EL (cell line): Measurements from ENCODE around the gene GATD1.

Experiments used
- DNase-seq: peaks from one replicate; pipeline ENCODE4 v3.0.0-alpha.2; 2016

Gene GATD1

DNA sequence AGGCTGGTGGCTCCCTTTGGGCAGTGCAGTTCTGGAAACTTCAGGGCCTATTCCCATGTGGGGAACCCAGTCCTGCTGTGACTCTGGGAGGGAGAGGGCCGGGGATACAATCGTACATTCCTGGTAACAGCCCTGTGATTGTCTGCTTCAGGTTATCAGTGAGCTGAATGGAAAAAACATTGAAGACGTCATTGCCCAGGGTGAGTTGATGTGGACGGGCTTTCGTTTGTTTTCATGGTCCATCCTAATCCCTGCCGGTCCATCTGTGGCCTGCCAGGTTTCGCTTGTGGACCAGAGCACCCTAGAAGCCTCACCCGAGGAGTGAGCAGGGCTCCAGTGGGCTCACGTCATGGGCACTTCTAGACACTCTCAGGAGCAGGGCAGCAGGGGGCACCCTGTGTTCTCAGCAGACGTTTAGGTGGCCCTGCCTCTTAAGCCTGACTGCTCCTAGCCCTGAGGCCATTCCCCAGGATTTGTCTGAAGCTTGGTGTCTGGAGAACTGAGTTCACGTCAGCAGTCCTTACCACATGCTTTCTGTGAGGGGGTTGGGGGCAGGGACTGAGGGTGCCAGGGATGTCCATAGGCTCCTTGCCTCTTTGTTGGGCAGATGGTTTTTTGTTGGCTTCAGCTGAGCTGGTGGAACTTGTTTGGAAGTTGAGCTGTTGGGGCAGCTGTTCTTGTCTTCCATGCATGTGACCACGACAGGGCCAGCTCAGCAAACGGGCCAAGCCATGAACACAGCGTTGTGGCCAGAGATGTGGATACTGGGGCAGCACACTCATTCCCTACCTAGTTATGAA, 34.4 kb upstream of the GATD1 start:
- peak; percentile 42 for DNase-seq

DNA sequence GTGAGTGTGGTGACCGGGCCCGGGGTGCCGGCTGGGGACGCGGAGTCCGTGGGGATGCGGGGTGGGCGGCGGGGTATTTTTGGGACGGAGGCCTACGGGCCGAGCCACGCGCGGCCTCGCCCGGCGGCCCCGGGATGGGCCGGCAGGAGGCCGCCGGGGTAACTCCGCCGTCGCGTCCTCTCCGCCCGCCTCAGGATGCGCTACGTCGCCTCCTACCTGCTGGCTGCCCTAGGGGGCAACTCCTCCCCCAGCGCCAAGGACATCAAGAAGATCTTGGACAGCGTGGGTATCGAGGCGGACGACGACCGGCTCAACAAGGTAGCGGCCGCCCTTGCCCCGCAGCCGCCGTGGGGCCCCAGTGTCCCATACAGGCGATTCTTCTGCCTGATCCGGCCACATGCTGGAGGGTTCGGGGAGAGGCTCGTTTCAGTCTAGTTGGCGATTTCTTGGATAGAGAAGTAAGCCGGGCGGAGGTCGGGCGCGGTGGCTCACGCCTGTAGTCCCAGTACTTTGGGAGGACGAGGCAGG, 32.8 kb upstream of the GATD1 start:
- no peak for DNase-seq

GRCh38 chr11:809287-810039, 32.2 kb upstream of the GATD1 start, which contains the start of gene RPLP2:
TSS of gene RPLP2 (plus strand) at chr11:809967. CDS start at chr11:810235, 268 bp downstream.
- DNase-seq, result peak; percentile 97

GRCh38 chr11:808427-809286, 31.4 kb upstream of the GATD1 start:
- DNase-seq, result no peak

DNA sequence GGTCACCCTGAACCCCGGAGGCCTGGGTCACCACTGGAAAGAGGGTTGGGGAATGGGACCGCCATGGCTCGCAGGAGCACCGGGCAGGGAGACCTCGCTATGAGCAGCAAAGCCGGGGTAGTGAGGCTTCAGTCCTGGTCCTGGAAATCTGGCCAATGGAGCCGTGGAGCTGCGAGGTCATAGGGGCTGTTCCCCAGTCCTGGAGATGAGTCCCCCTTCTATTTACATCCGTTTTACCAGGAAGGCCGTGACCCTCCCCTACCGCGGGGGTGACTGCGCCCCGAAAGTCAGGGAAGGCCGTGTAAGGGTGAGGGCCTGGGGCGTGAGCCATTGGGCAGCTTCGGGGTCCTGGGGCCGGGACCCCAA, 27.3 kb upstream of the GATD1 start:
- DNase-seq, result no peak

DNA sequence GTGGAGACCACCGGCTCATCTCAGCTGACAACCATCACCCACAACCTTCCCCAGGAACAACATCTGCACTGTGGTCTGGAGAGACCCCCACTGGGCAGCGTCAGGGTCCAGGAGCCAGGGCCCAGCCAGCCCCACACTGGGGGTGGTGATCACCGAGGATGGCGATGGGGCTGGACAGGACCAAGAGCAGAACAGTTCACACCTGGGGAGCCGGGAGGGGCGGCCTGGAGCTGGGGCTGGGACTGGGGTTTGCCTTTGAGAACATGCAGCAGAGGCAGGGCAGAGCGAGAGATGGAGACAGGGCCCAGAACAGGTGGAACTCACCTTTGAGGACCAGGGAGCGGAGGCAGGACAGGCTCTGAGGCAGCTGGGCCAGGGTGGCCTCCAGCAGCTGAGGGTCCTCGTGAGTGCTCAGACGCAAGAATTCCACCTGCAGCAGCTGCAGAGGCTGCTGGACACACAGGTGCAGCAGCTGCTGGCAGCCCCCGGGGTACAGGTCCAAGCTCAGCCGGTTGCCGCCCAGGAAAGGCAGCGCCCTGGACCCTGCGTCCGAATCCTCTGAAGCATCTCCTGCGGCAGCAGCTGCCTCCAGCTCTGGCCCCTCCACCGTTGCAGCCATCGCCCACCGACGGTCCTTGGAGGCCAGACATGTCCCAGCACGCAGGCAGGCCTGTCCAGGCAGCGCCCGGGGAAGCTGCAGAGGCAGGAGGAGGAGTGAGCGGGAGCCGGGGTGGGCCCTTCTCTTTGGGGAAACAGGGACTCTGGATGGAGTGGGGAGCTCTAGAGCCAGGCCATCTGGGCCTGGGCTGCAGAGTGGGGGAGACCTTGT, 26.7 kb upstream of the GATD1 start:
- no peak for DNase-seq

- DNase-seq, result no peak
Measured at GRCh38 chr11:803467-803742, 26.1 kb upstream of the GATD1 start.

GRCh38 chr11:802693-803466, 25.6 kb upstream of the GATD1 start:
- no peak for DNase-seq

DNA sequence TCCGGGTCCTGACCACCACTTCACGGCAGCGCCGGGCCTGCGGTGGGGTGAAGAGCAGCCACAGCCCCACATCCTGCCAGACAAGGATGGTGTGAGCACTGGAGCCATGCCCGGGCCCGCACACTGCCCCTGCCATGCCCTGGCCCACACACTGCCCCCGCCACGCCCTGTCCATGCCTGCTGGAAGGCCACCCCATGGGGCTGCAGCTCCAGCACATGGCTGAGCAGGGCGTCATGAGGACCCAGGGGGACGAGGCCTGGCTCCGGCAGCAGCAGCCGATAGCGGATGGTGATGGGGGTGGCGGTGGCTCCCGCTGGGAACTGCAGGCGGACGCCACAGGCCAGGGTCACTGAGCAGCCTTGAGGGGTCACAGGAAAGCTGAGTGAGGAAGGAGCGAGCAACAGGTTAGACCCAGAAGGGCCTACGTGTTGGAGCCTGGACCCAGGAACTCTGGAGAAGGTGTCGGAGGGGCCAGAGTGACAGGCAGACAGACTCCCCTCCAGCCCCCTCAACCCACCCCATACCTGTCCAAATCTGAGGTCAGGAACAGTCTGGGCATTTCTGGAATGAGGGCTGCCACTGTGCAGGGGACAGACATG, 24.8 kb upstream of the GATD1 start:
- no peak for DNase-seq

GRCh38 chr11:801097-801780, 24.0 kb upstream of the GATD1 start:
- no peak for DNase-seq

DNA sequence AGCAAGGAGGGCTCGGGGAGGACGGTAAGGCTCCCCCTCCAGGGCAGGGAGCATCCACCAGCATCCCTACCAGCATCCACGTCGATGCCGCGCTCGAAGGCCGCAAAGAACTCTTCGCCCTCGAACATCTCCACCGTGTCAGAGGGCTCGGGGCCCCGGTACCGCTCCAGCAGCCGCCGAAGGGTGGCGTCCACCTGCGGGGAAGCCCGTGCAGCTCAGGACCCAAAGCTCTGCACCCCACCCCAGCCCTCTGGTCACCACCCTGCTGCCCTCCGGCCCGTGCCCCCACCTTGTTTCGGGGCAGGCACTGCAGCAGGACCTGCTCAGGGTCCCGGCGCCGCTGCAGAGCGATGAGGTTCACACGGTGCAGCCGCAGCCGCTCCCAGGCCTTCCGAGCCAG, 23.2 kb upstream of the GATD1 start:
- DNase-seq, result no peak

GRCh38 chr11:799641-800316, 22.5 kb upstream of the GATD1 start:
- DNase-seq, result no peak

DNA sequence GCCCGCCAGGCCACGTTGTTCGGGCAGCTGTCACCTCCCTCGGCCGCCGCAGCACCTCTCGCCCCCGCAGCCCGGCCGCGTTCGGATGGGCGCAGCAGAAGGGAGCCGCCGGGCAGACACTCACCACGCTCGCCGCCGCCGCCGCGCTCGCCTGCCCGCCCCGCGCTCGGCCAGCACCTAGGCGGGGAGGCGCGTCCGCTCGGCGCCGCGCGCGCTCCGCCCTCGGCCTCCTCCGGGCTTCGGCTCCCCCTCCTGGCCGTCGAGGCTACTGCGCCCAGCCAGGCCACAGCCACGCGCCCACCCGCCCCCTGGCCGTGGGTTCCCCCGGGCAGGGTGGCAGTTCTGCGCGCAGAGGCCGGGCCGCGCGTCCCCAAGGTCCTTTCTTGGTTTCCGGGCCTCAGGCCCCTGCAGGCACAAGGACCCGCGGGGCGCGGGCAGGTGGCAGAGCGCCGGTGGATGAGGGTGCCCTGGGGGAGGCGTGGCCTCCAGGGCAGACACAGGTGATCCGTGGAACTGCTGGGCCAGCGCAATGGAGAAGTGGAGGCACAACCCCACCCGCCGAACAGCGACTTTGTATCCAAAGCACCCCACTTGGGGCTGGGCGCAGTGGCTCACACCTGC, 20.9 kb upstream of the GATD1 start, which contains the start of gene SLC25A22:
SLC25A22 (minus strand) TSS at position 189 of the 621 bp plus-strand sequence. CDS start 3,275 bp downstream, outside the sequence.
- DNase-seq, result peak; percentile 80

DNA sequence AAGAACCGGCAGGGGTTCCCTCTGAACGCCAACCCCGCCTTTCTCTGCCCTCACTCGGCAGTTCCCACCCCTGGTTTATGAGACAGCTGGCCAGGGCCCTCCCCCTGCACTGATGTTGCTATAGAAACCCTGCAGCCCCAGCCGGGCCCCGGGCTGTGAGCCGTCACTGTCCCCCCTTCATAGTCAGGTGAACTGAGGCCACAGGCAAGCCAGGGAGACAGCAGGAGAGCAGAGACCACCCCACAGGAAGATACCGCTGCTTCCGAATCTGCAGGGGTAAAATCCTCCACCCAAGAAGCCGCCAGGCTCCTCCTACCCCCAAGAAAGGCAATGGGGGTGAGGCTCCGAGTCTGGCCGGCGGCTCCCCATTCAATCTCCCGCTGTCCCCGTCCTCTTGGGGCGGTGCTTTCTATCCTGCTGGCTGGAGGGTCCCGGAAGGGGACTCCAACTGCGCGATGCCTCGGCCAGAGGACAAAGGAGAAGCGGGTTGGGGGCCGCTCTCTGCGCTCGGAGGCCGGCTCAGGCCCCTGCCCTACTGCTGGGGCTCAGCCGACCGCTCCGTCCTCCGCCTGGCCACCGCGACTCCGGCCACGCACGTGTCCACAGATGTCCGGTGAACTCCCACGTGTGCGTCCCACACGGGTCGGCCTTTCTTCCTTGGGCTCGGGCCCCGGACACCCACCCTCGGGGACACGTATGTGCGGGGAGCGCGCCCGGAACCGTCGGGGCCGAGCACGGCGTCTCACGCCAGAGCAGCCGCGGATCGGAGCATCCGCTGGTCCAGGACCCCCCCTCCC, 20.2 kb upstream of the GATD1 start:
- peak; percentile 84 for DNase-seq

DNA sequence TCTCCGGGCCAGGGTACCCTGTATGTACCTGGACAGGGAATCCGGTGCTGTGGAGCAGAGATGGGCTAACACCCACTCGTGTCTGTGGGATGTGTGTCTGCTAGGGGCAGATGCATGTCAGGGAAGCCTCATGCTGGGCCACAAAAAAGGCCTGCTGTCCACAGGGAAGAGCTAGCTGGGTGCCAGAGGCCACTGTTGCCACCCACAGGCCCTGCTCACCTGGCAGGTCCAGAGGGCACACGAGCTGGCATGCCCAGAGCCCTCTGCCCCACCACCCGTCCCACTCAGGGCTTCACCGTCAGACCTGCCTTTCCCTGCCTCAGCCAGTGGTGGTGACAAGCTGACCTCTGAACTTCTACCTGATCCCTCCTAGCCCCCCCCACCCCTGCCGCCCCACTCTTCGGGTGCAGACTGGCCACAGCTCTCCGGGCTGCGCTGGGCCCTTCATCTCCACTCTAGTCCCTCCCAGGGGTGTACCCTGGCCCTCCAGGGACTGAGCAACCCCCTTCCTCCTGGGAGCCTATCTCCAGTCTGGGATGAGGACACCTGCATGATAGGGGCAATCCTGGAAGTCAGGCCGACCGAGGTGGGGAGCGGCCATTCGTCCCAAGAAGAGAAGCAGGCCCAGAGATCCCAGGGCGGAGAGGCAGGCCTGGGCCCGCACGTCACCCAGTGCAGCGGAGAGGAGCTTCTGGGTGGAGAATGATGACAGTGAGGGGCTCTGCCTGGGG, 19.4 kb upstream of the GATD1 start:
- no peak for DNase-seq

DNA sequence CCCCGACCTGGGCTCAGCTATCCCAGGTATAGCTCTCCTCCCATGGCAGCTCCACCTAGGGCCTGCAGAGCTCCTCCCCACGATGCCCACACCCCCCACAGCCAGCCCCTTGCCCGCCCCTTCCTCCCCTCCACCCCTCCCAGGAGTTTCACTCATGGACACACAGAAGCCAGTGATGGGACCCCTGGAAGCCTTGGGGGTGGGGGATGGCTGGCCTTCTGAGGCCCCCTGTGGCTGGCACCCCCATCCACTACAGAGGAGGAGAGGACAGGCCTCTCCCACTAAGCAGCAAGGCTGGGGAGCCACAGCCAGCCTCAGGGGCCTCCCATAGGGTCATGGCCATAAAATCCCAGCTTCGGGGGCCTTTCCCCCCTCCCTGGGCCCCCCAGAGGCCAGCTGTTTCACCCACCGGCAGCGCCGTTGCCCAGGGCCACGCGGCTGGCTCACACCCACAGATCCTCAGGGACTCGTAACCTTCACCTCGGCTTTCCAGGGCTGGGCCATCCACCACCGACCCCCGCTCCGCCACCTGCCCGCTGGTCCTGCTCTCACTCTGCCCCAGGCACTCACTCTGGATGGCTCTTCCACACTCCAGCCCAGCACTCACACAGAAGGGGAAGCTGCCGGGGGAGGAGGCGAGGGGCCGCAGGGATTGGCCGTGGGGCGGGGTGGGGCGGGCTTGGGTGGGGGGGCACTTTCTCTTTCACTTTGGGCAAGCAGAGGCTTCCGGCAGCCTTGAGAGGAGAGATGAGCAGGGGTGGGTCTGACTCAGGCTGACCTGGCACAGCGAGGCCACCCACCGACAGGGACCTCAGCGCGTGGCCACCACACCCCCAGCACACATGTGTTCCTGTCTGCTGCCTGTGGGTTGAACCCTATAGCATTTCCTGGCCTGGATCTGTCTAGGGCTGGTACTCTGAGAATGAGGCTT, 18.6 kb upstream of the GATD1 start:
- DNase-seq, result peak; percentile 95
